Loucy (cell line): ENCODE measurements around the gene CHI3L2.

ENCODE experiments used
- H2AFZ ChIP-seq: fragments of 200-600 bp; sonication (generic); 2 replicates; pipeline ENCODE4 v1.6.0; 2016; ENCODE audit warnings: antibody characterized with exemption, mild to moderate bottlenecking, low read length, moderate library complexity
- H3F3A ChIP-seq: fragments of 200-600 bp; 2 replicates; pipeline ENCODE4 v1.6.0; 2016; ENCODE audit warnings: antibody characterized with exemption, low read depth, mild to moderate bottlenecking
- H3K27me3 ChIP-seq: fragments of 200-600 bp; sonication (generic); 2 replicates; pipeline ENCODE4 v1.6.1; 2014; ENCODE audit warnings: low read length, mild to moderate bottlenecking; ENCODE audit not compliant: insufficient read depth, poor library complexity, severe bottlenecking
- H3K36me3 ChIP-seq: fragments of 200-600 bp; sonication (generic); 2 replicates; pipeline ENCODE4 v1.6.1; 2016; ENCODE audit warnings: low read length; ENCODE audit not compliant: insufficient read depth
- H3K4me1 ChIP-seq: fragments of 200-600 bp; sonication (generic); 2 replicates; pipeline ENCODE4 v1.5.1; 2014; ENCODE audit warnings: low read length, mild to moderate bottlenecking; ENCODE audit not compliant: insufficient read depth, poor library complexity, severe bottlenecking
- H3K4me2 ChIP-seq: fragments of 200-600 bp; sonication (generic); 2 replicates; pipeline ENCODE4 v1.6.0; 2014; ENCODE audit warnings: antibody characterized with exemption, low read length, low read depth, mild to moderate bottlenecking; ENCODE audit not compliant: poor library complexity, severe bottlenecking
- H3K4me3 ChIP-seq: fragments of 200-600 bp; sonication (generic); 2 replicates; pipeline ENCODE4 v1.5.1; 2014; ENCODE audit warnings: low read length, mild to moderate bottlenecking, mixed read lengths; ENCODE audit not compliant: poor library complexity, severe bottlenecking
- H3K79me2 ChIP-seq: fragments of 200-600 bp; sonication (generic); 2 replicates; pipeline ENCODE4 v1.6.1; 2014; ENCODE audit warnings: low read length; ENCODE audit not compliant: insufficient read depth
- H3K9ac ChIP-seq: fragments of 200-600 bp; sonication (generic); 2 replicates; pipeline ENCODE4 v1.6.0; 2014; ENCODE audit warnings: mild to moderate bottlenecking, low read depth, low read length, moderate library complexity; ENCODE audit not compliant: poor library complexity, severe bottlenecking
- H3K9me2 ChIP-seq: fragments of 200-600 bp; sonication (generic); replicated peaks from 2 replicates; pipeline ENCODE4 v1.6.1; 2016; ENCODE audit warnings: low read depth, low read length, mixed read lengths
- H3K9me3 ChIP-seq: fragments of 200-600 bp; sonication (generic); 2 replicates; pipeline ENCODE4 v1.6.1; 2014; ENCODE audit warnings: mild to moderate bottlenecking, antibody characterized with exemption, low read length, low read depth; ENCODE audit not compliant: insufficient read depth
- H4K20me1 ChIP-seq: fragments of 200-600 bp; sonication (generic); 2 replicates; pipeline ENCODE4 v1.6.0; 2014; ENCODE audit warnings: antibody characterized with exemption, low read length, mild to moderate bottlenecking; ENCODE audit not compliant: insufficient read depth, poor library complexity, severe bottlenecking
- CTCF ChIP-seq: fragments of 200-600 bp; sonication (generic); conservative IDR thresholded peaks from 2 replicates; pipeline ENCODE4 v1.5.1; 2014; ENCODE audit warnings: mild to moderate bottlenecking, antibody characterized with exemption, low read length
- EZH2phosphoT487 ChIP-seq: fragments of 200-600 bp; IDR thresholded peaks from 2 replicates; pipeline ENCODE4 v1.6.1; 2018; ENCODE audit warnings: antibody characterized with exemption, mild to moderate bottlenecking, moderate library complexity, borderline replicate concordance

The CHI3L2 gene

GRCh38 chr1:111247125-111247838 lies 19.8 kb downstream of the CHI3L2 start:
- H3K9ac ChIP-seq, result no peak overlapping the region
- H3K4me2 ChIP-seq, result no peak overlapping the region

GRCh38 chr1:111249960-111250359 lies 22.4 kb downstream of the CHI3L2 start:
- TF ChIP-seq EZH2phosphoT487 (no peak), CTCF (no peak)
- Histone ChIP-seq H2AFZ (no peak overlapping the region), H3K4me2 (no peak overlapping the region), H3K27me3 (no peaks in the 10 kb centered on the region), H3K9me2 (no peaks in the 10 kb centered on the region), H3F3A (no peaks in the 10 kb centered on the region), H4K20me1 (no peaks in the 10 kb centered on the region), H3K9me3 (no peaks in the 10 kb centered on the region), H3K36me3 (no peaks in the 10 kb centered on the region), H3K4me1 (no peaks in the 10 kb centered on the region), H3K79me2 (no peaks in the 10 kb centered on the region), H3K9ac (no peak overlapping the region), H3K4me3 (no peak overlapping the region)

More at GRCh38 chr1:111247125-111247838, 19.8 kb downstream of the CHI3L2 start:
- Histone ChIP-seq H4K20me1 (no peaks in the 10 kb centered on the region), H3K9me2 (no peaks in the 10 kb centered on the region), H3K4me3 (no peak overlapping the region), H3K27me3 (no peaks in the 10 kb centered on the region), H3K4me1 (no peaks in the 10 kb centered on the region), H3K36me3 (no peaks in the 10 kb centered on the region), H3F3A (no peaks in the 10 kb centered on the region), H2AFZ (no peak overlapping the region), H3K9me3 (no peaks in the 10 kb centered on the region), H3K79me2 (no peaks in the 10 kb centered on the region)
- TF ChIP-seq EZH2phosphoT487 (no peak), CTCF (no peak)

- H3K27me3 ChIP-seq, result no peaks in the 10 kb centered on the region
Measured at GRCh38 chr1:111251570-111251969, 24.1 kb downstream of the CHI3L2 start.

More at GRCh38 chr1:111251570-111251969, 24.1 kb downstream of the CHI3L2 start:
- H2AFZ ChIP-seq, result no peak overlapping the region
- no peaks in the 10 kb centered on the region for H3K4me1 ChIP-seq
- no peaks in the 10 kb centered on the region for H3K9me2 ChIP-seq
- H3F3A ChIP-seq, result no peaks in the 10 kb centered on the region
- no peak overlapping the region for H3K4me2 ChIP-seq
- no peak overlapping the region for H3K4me3 ChIP-seq
- no peaks in the 10 kb centered on the region for H3K79me2 ChIP-seq
- H3K36me3 ChIP-seq, result no peaks in the 10 kb centered on the region
- no peak overlapping the region for H3K9ac ChIP-seq
- no peaks in the 10 kb centered on the region for H4K20me1 ChIP-seq
- TF ChIP-seq CTCF (no peak), EZH2phosphoT487 (no peak)
- H3K9me3 ChIP-seq, result no peaks in the 10 kb centered on the region
